Astrocyte (in vitro differentiated cells and primary cell): ENCODE results near the gene LALBA. TPM values are rescaled to one million over a fixed set of nuclear protein-coding genes. Genes with fewer than 3 reads are reported as not detected.

Source experiments
- DNase-seq: peaks from one replicate; pipeline ENCODE4 v3.0.0-alpha.2; 2010; ENCODE audit warnings: low read depth
- FAIRE-seq: peaks from 2 replicates; lab custom pipeline; 2011; peaks lifted over from hg19 to GRCh38; lab: Jason Lieb, UNC
- H2AFZ ChIP-seq: 2 replicates; pipeline ENCODE4 v1.6.0; 2012; ENCODE audit warnings: low read depth, low read length, inconsistent platforms
- H3K27ac ChIP-seq: 2 replicates; pipeline ENCODE4 v1.5.1; 2011; ENCODE audit warnings: low read depth, low read length, inconsistent platforms
- H3K27me3 ChIP-seq: 2 replicates; pipeline ENCODE4 v1.6.0; 2011; ENCODE audit warnings: low read length, inconsistent platforms; ENCODE audit not compliant: insufficient read depth
- H3K36me3 ChIP-seq: 2 replicates; pipeline ENCODE4 v1.5.1; 2011; ENCODE audit warnings: low read length, inconsistent platforms; ENCODE audit not compliant: insufficient read depth
- H3K4me1 ChIP-seq: 2 replicates; pipeline ENCODE4 v1.5.1; 2011; ENCODE audit warnings: low read length, inconsistent platforms; ENCODE audit not compliant: insufficient read depth
- H3K4me2 ChIP-seq: 2 replicates; pipeline ENCODE4 v1.6.0; 2012; ENCODE audit warnings: low read length, inconsistent platforms
- H3K4me3 ChIP-seq: 2 replicates; pipeline ENCODE4 v1.5.1; 2011; ENCODE audit warnings: low read depth, mild to moderate bottlenecking, low read length, inconsistent platforms; ENCODE audit not compliant: insufficient read depth
- H3K79me2 ChIP-seq: 2 replicates; pipeline ENCODE4 v1.6.0; 2012; ENCODE audit warnings: mild to moderate bottlenecking, low read length, inconsistent platforms; ENCODE audit not compliant: insufficient read depth
- H3K9ac ChIP-seq: 2 replicates; pipeline ENCODE4 v1.6.0; 2012; ENCODE audit warnings: mild to moderate bottlenecking, low read length, inconsistent platforms
- H3K9me3 ChIP-seq: 2 replicates; pipeline ENCODE4 v1.5.1; 2012; ENCODE audit warnings: low read depth, mild to moderate bottlenecking, low read length, inconsistent platforms; ENCODE audit not compliant: insufficient read depth
- H4K20me1 ChIP-seq: 2 replicates; pipeline ENCODE4 v1.6.0; 2012; ENCODE audit warnings: low read length, inconsistent platforms; ENCODE audit not compliant: insufficient read depth
- H3K27ac Mint-ChIP-seq: one replicate; pipeline ENCODE4 v1.8.0; 2021; ENCODE audit warnings: mild to moderate bottlenecking, mixed read lengths; ENCODE audit not compliant: unreplicated experiment
- H3K27me3 Mint-ChIP-seq: one replicate; pipeline ENCODE4 v1.8.0; 2021; ENCODE audit warnings: low read depth, mixed read lengths; ENCODE audit not compliant: unreplicated experiment
- H3K36me3 Mint-ChIP-seq: one replicate; pipeline ENCODE4 v1.8.0; 2021; ENCODE audit warnings: low read depth, mixed read lengths; ENCODE audit not compliant: unreplicated experiment
- H3K4me1 Mint-ChIP-seq: one replicate; pipeline ENCODE4 v1.8.0; 2021; ENCODE audit warnings: low read depth, mixed read lengths; ENCODE audit not compliant: unreplicated experiment
- H3K4me3 Mint-ChIP-seq: one replicate; pipeline ENCODE4 v1.8.0; 2021; ENCODE audit warnings: mild to moderate bottlenecking, moderate library complexity, mixed read lengths; ENCODE audit not compliant: unreplicated experiment
- H3K9me3 Mint-ChIP-seq: one replicate; pipeline ENCODE4 v1.8.0; 2021; ENCODE audit warnings: mild to moderate bottlenecking, mixed read lengths; ENCODE audit not compliant: unreplicated experiment
- EZH2 ChIP-seq: IDR thresholded peaks from 2 replicates; pipeline ENCODE4 v1.6.1; 2012; ENCODE audit warnings: mild to moderate bottlenecking, low read length, inconsistent platforms; ENCODE audit not compliant: insufficient read depth
- total RNA-seq: library from RNA; stranded (reverse); gene quantifications from 2 replicates; pipeline ENCODE4 v1.2.1, GENCODE V29; 2021
- TF ChIP-seq, protein P1 (sequence below): IDR thresholded peaks from 2 replicates; pipeline ENCODE4 v1.5.1; 2011; ENCODE audit warnings: low read depth, mild to moderate bottlenecking, inconsistent platforms, low read length, moderate library complexity; ENCODE audit not compliant: insufficient read depth

Gene LALBA
- total RNA-seq, 1 donor from 2014 or later = not detected

GRCh38 chr12:48572326-48572725 lies 2.5 kb upstream of the LALBA start:
- Histone ChIP-seq H3K27me3 (peaks cover 2% of the 10 kb centered on the region), H3K4me3 (no peak overlapping the region), H3K9me3 (no peaks in the 10 kb centered on the region), H3K27ac (no peak overlapping the region), H2AFZ (no peak overlapping the region), H3K79me2 (no peaks in the 10 kb centered on the region), H4K20me1 (no peaks in the 10 kb centered on the region), H3K9ac (no peak overlapping the region), H3K4me1 (no peaks in the 10 kb centered on the region), H3K4me2 (no peak overlapping the region), H3K36me3 (no peaks in the 10 kb centered on the region)
- H3K36me3 Mint-ChIP-seq = no peaks in the 10 kb centered on the region
- H3K27ac Mint-ChIP-seq = no peak overlapping the region
- TF ChIP-seq, protein P1, sequence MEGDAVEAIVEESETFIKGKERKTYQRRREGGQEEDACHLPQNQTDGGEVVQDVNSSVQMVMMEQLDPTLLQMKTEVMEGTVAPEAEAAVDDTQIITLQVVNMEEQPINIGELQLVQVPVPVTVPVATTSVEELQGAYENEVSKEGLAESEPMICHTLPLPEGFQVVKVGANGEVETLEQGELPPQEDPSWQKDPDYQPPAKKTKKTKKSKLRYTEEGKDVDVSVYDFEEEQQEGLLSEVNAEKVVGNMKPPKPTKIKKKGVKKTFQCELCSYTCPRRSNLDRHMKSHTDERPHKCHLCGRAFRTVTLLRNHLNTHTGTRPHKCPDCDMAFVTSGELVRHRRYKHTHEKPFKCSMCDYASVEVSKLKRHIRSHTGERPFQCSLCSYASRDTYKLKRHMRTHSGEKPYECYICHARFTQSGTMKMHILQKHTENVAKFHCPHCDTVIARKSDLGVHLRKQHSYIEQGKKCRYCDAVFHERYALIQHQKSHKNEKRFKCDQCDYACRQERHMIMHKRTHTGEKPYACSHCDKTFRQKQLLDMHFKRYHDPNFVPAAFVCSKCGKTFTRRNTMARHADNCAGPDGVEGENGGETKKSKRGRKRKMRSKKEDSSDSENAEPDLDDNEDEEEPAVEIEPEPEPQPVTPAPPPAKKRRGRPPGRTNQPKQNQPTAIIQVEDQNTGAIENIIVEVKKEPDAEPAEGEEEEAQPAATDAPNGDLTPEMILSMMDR = no peak
- TF ChIP-seq EZH2 = no peak
- no peak overlapping the region for H3K4me3 Mint-ChIP-seq
- peaks cover 6% of the 10 kb centered on the region for H3K27me3 Mint-ChIP-seq
- DNase-seq (no peak), FAIRE-seq (no peak)
- H3K4me1 Mint-ChIP-seq = no peaks in the 10 kb centered on the region
- H3K9me3 Mint-ChIP-seq = no peaks in the 10 kb centered on the region

GRCh38 chr12:48567731-48568130 lies 2.1 kb downstream of the LALBA start:
- Mint-ChIP-seq H3K27me3 (peaks cover 25% of the 10 kb centered on the region), H3K4me3 (no peak overlapping the region), H3K36me3 (no peaks in the 10 kb centered on the region), H3K27ac (no peak overlapping the region), H3K9me3 (peaks cover 2% of the 10 kb centered on the region), H3K4me1 (no peaks in the 10 kb centered on the region)
- Histone ChIP-seq H4K20me1 (no peaks in the 10 kb centered on the region), H3K9ac (no peak overlapping the region), H2AFZ (no peak overlapping the region), H3K9me3 (no peaks in the 10 kb centered on the region), H3K27me3 (peaks cover 2% of the 10 kb centered on the region), H3K4me1 (no peaks in the 10 kb centered on the region), H3K4me3 (no peak overlapping the region), H3K36me3 (no peaks in the 10 kb centered on the region), H3K27ac (no peak overlapping the region), H3K79me2 (no peaks in the 10 kb centered on the region), H3K4me2 (no peak overlapping the region)
- FAIRE-seq (no peak), DNase-seq (no peak)
- no peak for TF ChIP-seq EZH2
- TF ChIP-seq, protein P1 = no peak

- Histone ChIP-seq H3K4me2 (no peak overlapping the region), H3K9me3 (no peaks in the 10 kb centered on the region), H3K79me2 (no peaks in the 10 kb centered on the region), H3K36me3 (no peaks in the 10 kb centered on the region), H3K9ac (no peak overlapping the region), H4K20me1 (no peaks in the 10 kb centered on the region), H2AFZ (no peak overlapping the region), H3K27ac (no peak overlapping the region), H3K4me1 (no peaks in the 10 kb centered on the region), H3K27me3 (no peaks in the 10 kb centered on the region), H3K4me3 (no peak overlapping the region)
- Mint-ChIP-seq H3K4me1 (no peaks in the 10 kb centered on the region), H3K27me3 (peaks cover 7% of the 10 kb centered on the region), H3K4me3 (no peak overlapping the region), H3K36me3 (no peaks in the 10 kb centered on the region), H3K9me3 (no peaks in the 10 kb centered on the region), H3K27ac (no peak overlapping the region)
- TF ChIP-seq, protein P1 = no peak
- TF ChIP-seq EZH2 = no peak
- DNase-seq = no peak
- no peak for FAIRE-seq
Observed at GRCh38 chr12:48557919-48558318, 11.9 kb downstream of the LALBA start.
